ENCODE results near the gene SMIM3. TPM values are rescaled to one million over a fixed set of nuclear protein-coding genes. Genes with fewer than 3 reads are reported as not detected.

The SMIM3 gene
- total and polyA plus RNA-seq, 2 of the 8 experiments (the other 6 are each of a cell fraction or from before 2014, with no cell fraction given): 10.4 to 15.7 TPM

DNA sequence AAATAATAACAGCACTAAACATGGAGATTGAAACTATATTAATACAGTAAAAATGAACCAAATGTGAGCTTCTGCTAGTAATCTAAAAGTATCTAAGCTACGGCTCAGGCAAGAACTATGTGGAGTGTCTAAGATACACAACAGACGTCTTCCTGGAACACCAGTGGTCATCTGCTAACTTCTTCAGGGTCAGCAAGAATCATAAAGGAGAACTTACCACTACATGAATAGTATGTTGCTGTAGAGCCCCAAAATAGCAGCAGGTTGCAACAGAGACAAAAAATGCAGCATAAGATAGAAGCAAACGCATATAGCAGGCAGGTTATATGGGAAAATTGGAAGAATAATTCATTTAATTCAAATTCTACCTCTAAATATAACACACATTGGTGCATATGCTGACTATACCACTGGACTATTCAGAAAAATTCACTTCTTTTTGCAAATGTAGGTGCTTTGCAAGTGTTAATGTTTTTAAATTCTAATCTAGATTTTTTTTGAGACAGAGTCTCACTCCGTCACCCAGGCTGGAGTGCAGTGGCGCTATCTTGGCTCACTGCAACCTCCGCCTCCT is 46.8 kb upstream of the SMIM3 start:
- Histone ChIP-seq H2BK12ac (ENCODE audit: low read depth, low read length) (no peak overlapping the region), H3K56ac (replicated peaks; ENCODE audit: insufficient read length, low read depth, low read length) (no peak overlapping the region), H3K9me3 (ENCODE audit: insufficient read depth in 2 of 2, low read depth in 1 of 2, low read length in 1 of 2) (peaks cover 0 to 3% of the 10 kb centered on the region in 2 experiments; a peak in 2 of 4 replicates), H3K4ac (replicated peaks; ENCODE audit: insufficient read length, low read depth, low read length) (no peak overlapping the region), H3K14ac (ENCODE audit: insufficient read length) (no peak overlapping the region), H2BK120ac (replicated peaks; ENCODE audit: low read depth, low read length) (no peak overlapping the region), H3K27ac (ENCODE audit: low read depth, low read length) (no peak overlapping the region), H3K23ac (ENCODE audit: insufficient read length) (no peak overlapping the region), H4K91ac (replicated peaks; ENCODE audit: insufficient read length, low read length) (no peak overlapping the region), H4K8ac (ENCODE audit: extremely low read depth, insufficient read depth, low read length) (no peak overlapping the region), H3K4me3 (ENCODE audit: extremely low read depth in 1 of 4, insufficient read depth in 2 of 4, low read depth in 3 of 4, low read length in 4 of 4) (no peak overlapping the region), H3K23me2 (ENCODE audit: low read depth, low read length) (no peaks in the 10 kb centered on the region), H2BK20ac (ENCODE audit: low read length) (no peak overlapping the region), H3K4me2 (ENCODE audit: insufficient read depth in 1 of 2, low read depth in 2 of 2, low read length in 2 of 2) (no peak overlapping the region), H3K79me1 (ENCODE audit: low read depth, low read length) (peaks cover 5% of the 10 kb centered on the region), H2AFZ (ENCODE audit: low read length) (no peak overlapping the region), H4K5ac (ENCODE audit: insufficient read length, low read depth, low read length) (no peak overlapping the region), H3K27me3 (replicated peaks in 1 of 4; ENCODE audit: control insufficient read depth in 3 of 4, extremely low read depth in 1 of 4, insufficient read depth in 3 of 4, low read length in 3 of 4) (no peaks in the 10 kb centered on the region), H2BK5ac (ENCODE audit: low read depth, low read length) (no peak overlapping the region), H2BK15ac (ENCODE audit: low read length) (no peak overlapping the region), H2AK5ac (ENCODE audit: low read depth, low read length) (no peak overlapping the region), H3K9ac (replicated peaks in 1 of 4; ENCODE audit: extremely low read depth in 1 of 4, low read depth in 3 of 4, low read length in 3 of 4) (no peak overlapping the region), H3K79me2 (ENCODE audit: control insufficient read depth in 1 of 2, insufficient read depth in 2 of 2, low read length in 2 of 2) (peaks cover 0 to 16% of the 10 kb centered on the region in 2 experiments; a peak in 2 of 4 replicates), H3K36me3 (ENCODE audit: control insufficient read depth in 2 of 4, insufficient read depth in 4 of 4, low read length in 3 of 4) (peaks cover 2 to 54% (median 29%) of the 10 kb centered on the region in 4 experiments), H3K4me1 (replicated peaks in 1 of 4; ENCODE audit: control insufficient read depth in 3 of 4, insufficient read depth in 4 of 4, low read length in 3 of 4) (no peaks in the 10 kb centered on the region), H3K18ac (ENCODE audit: extremely low read depth, low read length) (no peak overlapping the region), H4K20me1 (replicated peaks in 1 of 2; ENCODE audit: control insufficient read depth in 1 of 2, insufficient read depth in 2 of 2, low read length in 2 of 2) (no peaks in the 10 kb centered on the region)
- CTCF ChIA-PET (ENCODE audit: partially characterized antibody): interaction anchor here (1.2 to 1.3 kb wide), 3 partner anchors 9 to 69 kb away, joined by 3 read pairs; partner anchors contain the start of gene RBM22
- POLR2A ChIA-PET (ENCODE audit: partially characterized antibody): no interaction called here
- 92% methylated on average over 6 of the region's 6 CpGs; no CpG with 5 or more reads in 1 of the 2 experiments for WGBS, 2 experiments (ENCODE audit: extremely low coverage in 1 of 2, insufficient coverage in 1 of 2, insufficient read length in 1 of 2, insufficient replicate concordance in 2 of 2, low coverage in 1 of 2, low lambda C conversion rate in 2 of 2, missing lambda C conversion rate in 1 of 2)
- DNase-seq (ENCODE audit: low read depth in 1 of 2, low spot score in 2 of 2): no peak
- no peak for FAIRE-seq
- TF ChIP-seq ASH2L (IDR thresholded peaks at IDR 0.05; ENCODE audit: low read length): no peak
- TF ChIP-seq, protein P1, sequence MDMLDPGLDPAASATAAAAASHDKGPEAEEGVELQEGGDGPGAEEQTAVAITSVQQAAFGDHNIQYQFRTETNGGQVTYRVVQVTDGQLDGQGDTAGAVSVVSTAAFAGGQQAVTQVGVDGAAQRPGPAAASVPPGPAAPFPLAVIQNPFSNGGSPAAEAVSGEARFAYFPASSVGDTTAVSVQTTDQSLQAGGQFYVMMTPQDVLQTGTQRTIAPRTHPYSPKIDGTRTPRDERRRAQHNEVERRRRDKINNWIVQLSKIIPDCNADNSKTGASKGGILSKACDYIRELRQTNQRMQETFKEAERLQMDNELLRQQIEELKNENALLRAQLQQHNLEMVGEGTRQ (IDR thresholded peaks at IDR 0.05; ENCODE audit: low read length): no peak
- TF ChIP-seq FOSL1 (IDR thresholded peaks at IDR 0.05; ENCODE audit: insufficient read depth, low read depth, low read length): no peak
- TF ChIP-seq RFX5 (IDR thresholded peaks at IDR 0.05; ENCODE audit: borderline replicate concordance, low read depth, low read length): no peak
- TF ChIP-seq SAP30 (IDR thresholded peaks at IDR 0.05; ENCODE audit: insufficient read depth, insufficient replicate concordance, low read length): no peak
- no peak for TF ChIP-seq CHD1 (IDR thresholded peaks at IDR 0.05; ENCODE audit: low read depth, low read length)
- TF ChIP-seq RNF2 (IDR thresholded peaks at IDR 0.05; ENCODE audit: borderline replicate concordance, low read depth, low read length, missing control alignments, poor library complexity, severe bottlenecking): no peak
- no peak for TF ChIP-seq KDM5A (IDR thresholded peaks at IDR 0.05; ENCODE audit: low read length)
- TF ChIP-seq, protein P2, sequence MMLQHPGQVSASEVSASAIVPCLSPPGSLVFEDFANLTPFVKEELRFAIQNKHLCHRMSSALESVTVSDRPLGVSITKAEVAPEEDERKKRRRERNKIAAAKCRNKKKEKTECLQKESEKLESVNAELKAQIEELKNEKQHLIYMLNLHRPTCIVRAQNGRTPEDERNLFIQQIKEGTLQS (IDR thresholded peaks at IDR 0.05; ENCODE audit: insufficient read depth, low read depth, low read length): no peak
- no peak for TF ChIP-seq HDAC6 (IDR thresholded peaks at IDR 0.05; ENCODE audit: low read depth, low read length)
- no peak for TF ChIP-seq POU5F1 (IDR thresholded peaks at IDR 0.05; ENCODE audit: low read depth, low read length)
